Left lung (tissue), 10 donors: Measurements from ENCODE around the gene PYGB. TPM values are rescaled to one million over a fixed set of nuclear protein-coding genes. Genes with fewer than 3 reads are reported as not detected.
A peak's percentile ranks its signal among the peaks of the same experiment; 100 is the strongest.
"Not testable (repeated sequence)": the region's sequence is repeated elsewhere in the genome, so short reads cannot be mapped to it uniquely, and the experiment has no call there.

ENCODE experiments used
- ATAC-seq: fragments of 200-7000 bp; cut with Tn5 transposase; one replicate; pipeline ENCODE4 v1.9.1; 2020; ENCODE audit warnings: moderate library complexity
- DNase-seq, 4 donors: peaks; one replicate each; pipeline ENCODE4 v3.0.0-alpha.2; 2013 to 2020
- H3K27ac ChIP-seq, 2 donors: fragments of 200-600 bp; sonication (generic) in 1 of 2; one replicate each; pipeline versions ENCODE4 v1.5.0 to v1.8.0; 2020 to 2021
- H3K27me3 ChIP-seq, 2 donors: fragments of 200-600 bp; sonication (generic) in 1 of 2; one replicate each; pipeline versions ENCODE4 v1.5.0 to v1.8.0; 2020 to 2021
- H3K36me3 ChIP-seq, 2 donors: fragments of 200-600 bp; sonication (generic) in 1 of 2; one replicate each; pipeline versions ENCODE4 v1.5.0 to v1.8.0; 2020 to 2021
- H3K4me1 ChIP-seq, 2 donors: fragments of 200-600 bp; one replicate each; pipeline ENCODE4 v1.8.0; 2021
- H3K4me3 ChIP-seq, 2 donors: fragments of 200-600 bp; sonication (generic) in 1 of 2; one replicate each; pipeline versions ENCODE4 v1.5.0 to v1.8.0; 2020 to 2021; ENCODE audit warnings: mild to moderate bottlenecking in 1 of 2
- H3K9me3 ChIP-seq, 2 donors: fragments of 200-600 bp; sonication (generic) in 1 of 2; one replicate each; pipeline versions ENCODE4 v1.5.0 to v1.8.0; 2020 to 2021
- intact Hi-C, 2 donors: fragments of 100-400 bp; cut with DNase I; formaldehyde crosslinking; loops; one replicate each; pipeline versions ENCODE4 v1.11.2 to v1.14.2; 2022
- polyA plus RNA-seq, 6 donors: library from polyadenylated mRNA; unstranded; fragments of 120-200 nt; gene quantifications; one replicate each; pipeline ENCODE4 v1.2.1, GENCODE V29; 2013; ENCODE audit not compliant: insufficient read length in 6 of 6
- total RNA-seq, 2 donors: library from RNA; stranded (reverse); fragmentation: NEBNext Ultra II Directional; extraction: Animal tissue kit (Norgen Biotek cat#: 25700); gene quantifications; one replicate each; pipeline ENCODE4 v1.2.1, GENCODE V29; 2021
- TF ChIP-seq, protein P1 (sequence below), 2 donors: fragments of 200-600 bp; sonication (generic) in 1 of 2; IDR thresholded peaks; one replicate each; pipeline versions ENCODE4 v1.5.0 to v1.8.0; 2021; ENCODE audit warnings: antibody characterized with exemption in 2 of 2
- donor health status: DM: no; HTN: yes; CAD: no.
- donor health status: DM: no; HTN: no; CAD: no.

Gene PYGB
- total and polyA plus RNA-seq, 8 donors: 37.8 to 81.3 (median 47.8) TPM

DNA sequence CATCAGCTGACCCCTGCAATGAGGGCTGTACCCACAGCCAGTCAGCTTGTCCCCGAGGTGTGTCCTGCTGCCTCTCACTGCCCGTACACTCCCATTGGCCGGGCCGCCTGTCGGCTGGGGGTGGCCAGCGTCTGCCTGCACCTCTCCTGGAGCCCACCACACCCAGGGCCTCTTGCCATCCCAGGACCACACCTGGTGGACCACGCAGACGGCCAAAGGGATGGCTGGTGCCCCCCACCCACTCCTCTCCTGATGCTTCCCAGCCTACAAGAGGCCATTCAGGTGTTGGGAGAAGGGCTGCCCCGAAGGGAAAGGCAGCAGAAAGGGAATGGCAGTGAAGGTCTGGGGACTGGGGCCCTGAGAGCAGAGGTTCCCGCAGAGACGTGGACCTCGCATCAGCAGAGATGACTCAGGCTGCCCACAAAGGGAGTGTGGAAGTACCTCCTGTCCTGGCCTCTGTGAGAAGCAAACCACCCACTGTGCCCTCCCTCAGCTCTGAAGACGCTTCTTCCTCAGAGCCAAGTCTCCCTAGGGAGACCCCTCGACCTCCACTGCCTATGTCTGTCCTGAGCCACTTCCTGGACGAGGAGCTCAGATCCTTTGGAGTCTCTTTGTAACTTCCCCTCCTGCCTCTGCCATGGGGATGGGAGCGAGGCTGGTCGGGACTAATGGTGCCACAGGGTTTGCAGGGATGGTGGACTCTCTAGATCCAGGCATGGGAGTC, 60.9 kb downstream of the PYGB start:
- TF ChIP-seq, protein P1, sequence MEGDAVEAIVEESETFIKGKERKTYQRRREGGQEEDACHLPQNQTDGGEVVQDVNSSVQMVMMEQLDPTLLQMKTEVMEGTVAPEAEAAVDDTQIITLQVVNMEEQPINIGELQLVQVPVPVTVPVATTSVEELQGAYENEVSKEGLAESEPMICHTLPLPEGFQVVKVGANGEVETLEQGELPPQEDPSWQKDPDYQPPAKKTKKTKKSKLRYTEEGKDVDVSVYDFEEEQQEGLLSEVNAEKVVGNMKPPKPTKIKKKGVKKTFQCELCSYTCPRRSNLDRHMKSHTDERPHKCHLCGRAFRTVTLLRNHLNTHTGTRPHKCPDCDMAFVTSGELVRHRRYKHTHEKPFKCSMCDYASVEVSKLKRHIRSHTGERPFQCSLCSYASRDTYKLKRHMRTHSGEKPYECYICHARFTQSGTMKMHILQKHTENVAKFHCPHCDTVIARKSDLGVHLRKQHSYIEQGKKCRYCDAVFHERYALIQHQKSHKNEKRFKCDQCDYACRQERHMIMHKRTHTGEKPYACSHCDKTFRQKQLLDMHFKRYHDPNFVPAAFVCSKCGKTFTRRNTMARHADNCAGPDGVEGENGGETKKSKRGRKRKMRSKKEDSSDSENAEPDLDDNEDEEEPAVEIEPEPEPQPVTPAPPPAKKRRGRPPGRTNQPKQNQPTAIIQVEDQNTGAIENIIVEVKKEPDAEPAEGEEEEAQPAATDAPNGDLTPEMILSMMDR (IDR thresholded peaks at IDR 0.05): no peak
- Histone ChIP-seq H3K4me1 (peaks cover 7 to 41% of the 10 kb centered on the region in 2 donors), H3K36me3 (peaks cover 0 to 30% of the 10 kb centered on the region in 2 donors), H3K27me3 (no peaks in the 10 kb centered on the region), H3K9me3 (no peaks in the 10 kb centered on the region), H3K27ac (peak overlapping the region in 1 of 2 donors; percentile 72), H3K4me3 (no peak overlapping the region)
- intact Hi-C loops: no loop called here
- DNase-seq (peak in 1 of 4 donors; percentile 82), ATAC-seq (no peak)

DNA sequence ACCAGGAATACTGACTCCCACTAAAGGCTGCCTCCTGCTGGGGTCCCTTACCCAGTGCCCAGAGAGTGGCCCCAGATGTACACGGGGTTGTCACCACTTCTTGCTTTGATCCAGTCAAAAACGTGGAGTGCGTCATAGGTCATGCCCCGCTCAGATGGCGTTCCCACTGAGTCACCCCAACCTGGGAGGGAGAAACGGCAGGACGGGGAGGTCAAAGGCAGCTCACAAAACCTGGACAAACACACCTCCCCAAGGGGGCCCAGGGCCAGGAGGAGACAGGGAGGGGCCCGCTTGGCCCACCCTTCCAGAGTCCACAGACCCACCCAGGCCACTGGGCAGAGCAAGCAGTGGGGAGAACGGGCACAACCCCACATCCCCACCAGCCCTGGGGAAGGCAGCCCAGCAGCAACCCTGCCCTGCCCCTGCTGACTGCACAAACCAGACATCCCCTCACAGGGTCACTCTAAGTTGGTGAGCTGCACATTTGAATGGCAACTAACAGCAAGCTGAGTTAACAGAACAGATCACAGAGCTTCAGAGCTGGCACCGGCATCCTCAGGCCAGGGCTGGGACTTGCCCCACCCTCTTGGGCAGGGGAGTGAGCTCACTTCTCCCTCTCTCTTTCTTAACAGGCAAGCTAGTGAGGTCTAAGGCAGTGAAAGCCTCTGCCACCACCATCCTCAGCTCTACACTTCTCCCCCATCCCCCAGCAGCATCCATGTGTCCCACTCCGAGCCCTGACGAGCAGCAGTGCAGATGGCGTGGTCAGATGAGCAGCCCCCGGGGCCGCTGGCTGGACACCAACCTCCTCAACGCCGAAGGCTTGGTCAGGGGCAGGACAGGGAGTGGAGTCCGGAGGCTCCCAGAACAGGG, 61.7 kb downstream of the PYGB start:
- no peaks in the 10 kb centered on the region for H3K27me3 ChIP-seq
- no peaks in the 10 kb centered on the region for H3K9me3 ChIP-seq
- peak; percentile 77 for ATAC-seq
- peak overlapping the region; percentile 44 to 72 for H3K27ac ChIP-seq
- no peak overlapping the region for H3K4me3 ChIP-seq
- intact Hi-C loops: no loop called here
- peaks cover 0 to 25% of the 10 kb centered on the region in 2 donors for H3K36me3 ChIP-seq
- peaks cover 7 to 41% of the 10 kb centered on the region in 2 donors for H3K4me1 ChIP-seq
- peak in 2 of 4 donors; percentile 70 to 77 for DNase-seq
- TF ChIP-seq, protein P1 (IDR thresholded peaks at IDR 0.05): no peak

DNA sequence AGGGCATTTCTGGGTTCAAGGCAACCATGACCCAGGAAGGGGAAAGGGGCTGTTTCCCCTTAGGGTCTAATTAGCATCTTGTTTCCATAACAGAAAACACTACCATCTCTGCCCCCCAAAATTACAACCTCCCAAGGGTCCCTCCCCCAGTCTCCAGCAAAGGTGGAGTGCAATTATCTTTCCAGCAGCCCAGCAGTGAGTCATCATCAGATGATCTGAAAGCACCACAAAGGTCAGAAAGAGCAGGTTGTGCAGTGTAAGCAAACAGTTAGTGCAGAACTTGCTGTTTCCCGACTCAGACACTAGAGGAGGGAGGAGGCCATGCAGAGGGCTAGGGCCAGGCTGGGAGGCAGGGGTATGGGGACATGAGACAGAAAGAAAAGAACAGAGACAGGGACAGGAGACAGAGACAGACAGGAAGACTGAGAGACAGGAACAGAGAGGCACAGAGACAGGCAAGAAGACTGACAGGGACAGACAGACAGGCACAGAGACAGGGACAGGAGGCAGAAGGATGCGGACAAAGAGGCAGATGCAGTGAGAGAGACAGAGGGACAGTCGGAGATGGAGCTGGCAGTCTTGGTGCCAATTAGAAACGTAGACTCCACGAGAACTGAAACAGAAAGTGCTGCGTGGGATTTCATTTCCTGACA, 62.5 kb downstream of the PYGB start:
- intact Hi-C loops: no loop called here
- peak overlapping the region; percentile 44 to 72 for H3K27ac ChIP-seq
- TF ChIP-seq, protein P1 (IDR thresholded peaks at IDR 0.05): peak in 1 of 2 donors; percentile 14
- H3K36me3 ChIP-seq: peaks cover 0 to 29% of the 10 kb centered on the region in 2 donors
- DNase-seq: peak in 2 of 4 donors; percentile 76 to 78
- no peaks in the 10 kb centered on the region for H3K9me3 ChIP-seq
- H3K4me1 ChIP-seq: peaks cover 7 to 41% of the 10 kb centered on the region in 2 donors
- H3K4me3 ChIP-seq: no peak overlapping the region
- ATAC-seq: peak; percentile 94
- no peaks in the 10 kb centered on the region for H3K27me3 ChIP-seq

DNA sequence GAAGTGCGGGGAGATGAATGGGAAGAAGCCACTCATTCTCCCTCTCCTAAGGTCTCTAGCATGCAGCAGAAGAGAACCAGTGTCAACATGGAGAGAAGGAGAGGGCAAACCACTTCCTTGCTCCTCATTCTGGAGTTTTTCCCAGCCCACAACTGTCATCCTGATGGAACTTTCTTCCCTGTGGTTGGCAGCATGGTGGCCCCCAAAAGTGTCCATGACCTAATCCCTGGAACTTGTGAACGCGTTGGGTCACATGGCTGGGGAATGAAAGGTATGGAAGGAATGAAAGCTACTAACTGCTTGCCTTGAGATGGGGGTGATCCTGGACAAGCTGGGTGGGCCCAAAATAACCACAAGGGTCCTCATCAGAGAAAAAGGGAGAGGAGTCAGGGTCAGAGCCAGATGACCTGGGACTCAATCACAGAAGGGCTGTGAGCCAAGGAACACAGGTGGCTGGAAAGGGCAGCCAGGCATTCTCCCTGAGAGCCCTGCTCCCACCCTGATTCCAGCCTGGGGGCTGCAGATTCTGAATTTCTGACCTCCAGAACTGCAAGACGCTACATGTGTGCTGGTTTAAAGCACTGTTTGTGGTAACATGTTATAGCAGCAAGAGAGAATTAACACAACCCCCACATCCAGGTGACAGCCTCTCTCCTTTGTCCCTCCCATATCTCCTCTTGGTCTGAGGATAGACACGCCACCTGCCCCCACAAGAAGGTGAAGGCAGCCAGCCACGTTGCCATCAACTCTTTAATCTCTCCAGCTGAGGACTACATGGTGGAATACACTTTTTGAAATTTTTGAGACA, 63.2 kb downstream of the PYGB start:
- TF ChIP-seq, protein P1 (IDR thresholded peaks at IDR 0.05): no peak
- no peak overlapping the region for H3K4me3 ChIP-seq
- intact Hi-C loops: no loop called here
- H3K27me3 ChIP-seq: no peaks in the 10 kb centered on the region
- peaks cover 0 to 35% of the 10 kb centered on the region in 2 donors for H3K36me3 ChIP-seq
- peak; percentile 24 for ATAC-seq
- DNase-seq: peak in 1 of 4 donors; percentile 34
- peak overlapping the region; percentile 44 to 72 for H3K27ac ChIP-seq
- H3K9me3 ChIP-seq: no peaks in the 10 kb centered on the region
- H3K4me1 ChIP-seq: peaks cover 7 to 41% of the 10 kb centered on the region in 2 donors

DNA sequence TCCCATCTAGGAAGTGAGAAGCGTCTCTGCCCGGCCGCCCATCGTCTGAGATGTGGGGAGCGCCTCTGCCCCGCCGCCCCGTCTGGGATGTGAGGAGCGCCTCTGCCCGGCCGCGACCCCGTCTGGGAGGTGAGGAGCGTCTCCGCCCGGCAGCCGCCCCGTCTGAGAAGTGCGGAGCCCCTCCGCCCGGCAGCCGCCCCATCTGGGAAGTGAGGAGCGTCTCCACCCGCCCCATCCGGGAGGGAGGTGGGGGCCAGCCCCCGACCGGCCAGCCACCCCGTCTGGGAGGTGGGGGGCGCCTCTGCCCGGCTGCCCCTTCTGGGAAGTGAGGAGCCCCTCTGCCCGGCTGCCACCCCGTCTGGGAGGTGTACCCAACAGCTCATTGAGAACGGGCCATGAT, 64.8 kb downstream of the PYGB start:
- H3K4me1 ChIP-seq: peaks cover 7 to 51% of the 10 kb centered on the region in 2 donors
- H3K27me3 ChIP-seq, intact Hi-C loops, H3K4me3 ChIP-seq, H3K9me3 ChIP-seq, ATAC-seq, H3K27ac ChIP-seq: not testable (repeated sequence)
- DNase-seq: peak in 2 of 4 donors; percentile 11 to 58
- peaks cover 0 to 34% of the 10 kb centered on the region in 2 donors for H3K36me3 ChIP-seq
